GM21717 (cell line): ENCODE measurements around the gene PDGFC.

ENCODE experiments used
- ATAC-seq: cut with Tn5 transposase; IDR thresholded peaks from one replicate; pipeline ENCODE4 v1.9.1; 2021; ENCODE audit warnings: mild to moderate bottlenecking, moderate library complexity; ENCODE audit not compliant: unreplicated experiment

PDGFC gene

GRCh38 chr4:156837625-156838345 is 133.8 kb downstream of the PDGFC start:
- ATAC-seq = no peak

DNA sequence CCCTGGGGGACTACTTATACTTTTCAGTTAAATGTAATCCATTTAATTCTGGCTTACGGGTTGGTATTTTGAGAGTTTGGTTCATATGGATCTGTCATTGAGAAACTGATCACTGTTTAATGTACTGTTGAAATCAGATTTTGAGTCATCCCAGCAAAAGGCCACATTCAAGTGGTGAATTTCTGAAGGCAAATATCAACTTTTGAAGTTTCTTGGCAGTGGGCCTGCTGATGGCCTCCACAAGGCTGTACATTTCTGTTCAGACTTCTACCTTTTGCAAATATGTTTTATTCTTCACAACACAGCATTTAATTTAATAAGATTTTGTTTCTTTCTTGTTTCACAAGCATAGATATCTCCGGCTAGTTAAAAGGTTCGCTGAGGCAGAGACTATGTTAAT is 138.7 kb downstream of the PDGFC start:
- ATAC-seq = no peak

DNA sequence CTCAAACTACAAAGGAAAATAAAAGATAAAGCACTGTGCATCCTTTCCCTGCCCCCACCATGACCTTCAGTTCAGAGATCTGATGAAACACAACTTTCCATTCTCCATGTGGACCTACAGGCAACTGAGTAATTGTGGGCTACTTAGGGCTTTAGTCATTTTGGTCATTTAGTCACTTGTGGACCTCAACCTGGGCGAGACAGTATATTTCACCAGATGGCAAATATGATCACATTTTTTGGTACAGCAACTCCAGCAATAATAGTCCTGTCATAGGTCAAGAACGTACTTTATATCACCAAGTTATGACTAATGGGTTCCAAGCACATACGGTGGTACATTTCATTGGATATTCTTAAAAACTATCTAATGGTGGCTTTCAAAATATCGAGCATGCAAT is 141.2 kb downstream of the PDGFC start:
- ATAC-seq = no peak

GRCh38 chr4:156829201-156829873 is 142.3 kb downstream of the PDGFC start:
- ATAC-seq = no peak

DNA sequence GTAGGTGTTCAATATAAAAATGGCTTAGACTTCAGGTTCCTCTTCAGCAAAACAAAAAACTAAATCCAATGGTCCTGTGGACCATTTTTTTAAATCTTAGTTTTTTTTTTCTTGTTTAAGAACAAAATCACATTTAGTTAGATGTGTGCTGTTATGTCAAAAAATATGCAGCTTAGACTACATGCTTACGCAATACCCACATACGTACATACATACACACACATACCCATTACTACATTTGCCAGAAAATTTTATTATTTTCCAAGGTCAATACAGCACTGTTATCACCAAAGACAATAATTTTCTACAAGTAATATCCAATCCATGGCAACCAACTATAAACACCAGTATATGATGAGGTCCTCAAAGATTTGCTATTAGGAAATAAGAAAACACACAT is 144.1 kb downstream of the PDGFC start:
- ATAC-seq = no peak

DNA sequence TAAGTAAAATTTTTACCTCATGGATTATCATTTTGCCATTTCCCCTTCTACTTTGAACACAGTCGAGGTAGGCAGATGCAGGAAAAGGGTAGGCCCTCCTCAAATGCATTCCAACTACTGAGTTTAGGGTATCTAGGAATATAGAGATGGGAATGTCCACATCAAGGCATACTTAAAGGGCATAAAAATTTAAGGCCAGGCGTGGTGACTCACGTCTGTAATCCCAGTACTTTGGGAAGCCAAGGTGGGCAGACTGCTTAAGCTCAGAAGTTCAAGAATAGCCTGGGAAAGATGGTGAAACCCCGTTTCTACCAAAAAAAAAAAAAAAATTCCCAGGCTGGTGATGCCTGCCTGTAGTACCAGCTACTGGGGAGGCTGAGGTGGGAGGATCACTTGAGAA is 146.5 kb downstream of the PDGFC start:
- no peak for ATAC-seq

DNA sequence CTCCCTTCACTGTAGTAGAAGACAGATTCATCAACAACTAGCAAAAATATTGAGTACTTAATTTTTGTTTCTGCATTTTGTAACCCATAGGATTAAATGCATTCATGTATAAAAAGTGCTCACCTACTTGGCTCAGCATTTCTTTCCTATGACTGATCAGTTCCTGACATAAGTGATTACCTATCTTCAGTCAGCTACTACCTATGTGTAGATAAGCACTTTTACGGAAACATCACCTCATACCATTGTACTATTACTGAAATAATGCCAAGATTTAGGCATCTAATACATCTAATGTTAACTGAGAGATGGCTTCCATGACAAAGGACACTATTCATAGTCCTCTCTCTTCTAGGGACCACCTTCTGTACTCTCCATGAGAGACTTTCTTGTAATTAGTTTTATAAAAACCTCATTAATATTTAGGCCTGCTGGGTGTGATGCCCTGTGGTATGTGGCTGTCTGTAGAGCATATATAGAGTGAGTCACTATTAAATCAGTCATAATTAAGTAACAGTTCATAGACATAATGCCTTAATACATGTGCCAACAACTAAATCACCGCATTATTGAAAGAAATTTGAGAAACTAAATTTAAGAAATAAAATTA is 147.0 kb downstream of the PDGFC start:
- no peak for ATAC-seq

DNA sequence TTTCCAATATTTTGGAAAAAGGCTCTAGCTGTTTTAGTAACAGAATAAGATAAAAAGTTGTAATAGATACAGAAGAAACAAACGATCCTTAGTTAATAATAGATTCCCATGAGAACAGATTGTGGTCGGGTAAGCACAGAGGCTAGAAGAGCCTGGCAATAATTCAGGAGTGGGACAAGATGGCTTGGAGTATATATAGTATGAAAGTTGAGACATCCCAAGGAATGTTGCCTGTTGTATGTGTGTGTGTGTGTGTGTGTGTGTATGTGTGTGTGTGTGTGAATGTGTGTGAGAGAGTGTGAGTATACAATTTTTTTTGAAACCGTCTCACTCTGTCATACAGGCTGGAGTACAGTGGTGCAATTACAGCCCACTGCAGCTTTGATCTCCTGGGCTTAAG is 150.7 kb downstream of the PDGFC start:
- no peak for ATAC-seq

DNA sequence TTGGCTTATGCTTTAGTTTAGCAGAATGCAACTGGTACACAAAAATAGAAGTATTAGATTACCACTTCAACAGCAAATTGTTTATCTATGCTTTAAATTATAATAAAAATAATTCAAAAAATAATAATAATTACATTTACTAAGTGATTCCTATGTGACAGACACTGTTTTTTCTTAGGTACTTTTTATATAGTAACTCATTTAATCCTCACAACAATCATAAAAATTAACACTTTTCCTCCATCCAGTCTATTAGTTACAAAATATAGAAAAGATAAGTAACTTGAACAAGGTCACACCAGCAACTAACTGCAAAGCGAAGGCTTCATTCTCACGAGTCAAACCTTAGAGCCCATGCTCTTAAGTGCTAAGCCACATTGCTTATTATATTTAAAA is 155.2 kb downstream of the PDGFC start:
- ATAC-seq = no peak

- ATAC-seq = no peak
These were observed 155.8 kb downstream of the PDGFC start for GRCh38 chr4:156815717-156816359.

DNA sequence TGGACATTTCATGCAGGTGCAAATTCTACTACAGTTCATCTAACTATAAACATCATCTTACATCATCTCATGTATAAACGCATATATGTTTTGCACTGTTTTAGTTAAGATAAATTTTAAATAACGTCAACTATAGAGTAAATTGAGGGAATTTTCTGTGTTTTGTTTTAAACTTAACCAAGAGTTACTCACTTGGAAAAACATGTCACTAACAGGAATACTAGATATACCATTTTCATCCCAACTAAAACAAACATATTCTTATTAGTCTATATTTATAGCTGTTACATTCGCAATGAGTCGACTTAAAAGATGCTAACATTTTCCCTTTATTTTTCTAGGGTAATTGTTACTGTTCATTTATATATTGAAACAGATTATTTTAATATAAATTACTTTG is 159.6 kb downstream of the PDGFC start:
- no peak for ATAC-seq

DNA sequence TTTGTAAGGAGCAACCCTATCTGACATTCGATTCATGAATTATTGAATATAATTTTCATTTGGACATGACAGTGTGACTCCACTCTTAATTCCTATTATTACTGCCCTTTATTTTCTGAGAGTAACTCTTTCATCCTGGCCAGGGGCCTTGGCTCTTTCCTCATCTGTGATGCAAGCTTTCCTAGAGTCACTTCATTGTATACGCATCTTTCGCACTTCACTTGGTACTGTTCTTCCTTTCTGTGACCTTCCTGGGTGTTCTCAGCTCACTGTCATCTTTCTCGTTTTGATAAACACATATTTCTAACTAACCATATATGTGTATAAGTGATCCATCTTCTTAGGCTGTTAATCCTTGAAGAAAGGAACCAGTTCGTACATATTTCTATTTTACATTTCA is 160.3 kb downstream of the PDGFC start:
- ATAC-seq = no peak

DNA sequence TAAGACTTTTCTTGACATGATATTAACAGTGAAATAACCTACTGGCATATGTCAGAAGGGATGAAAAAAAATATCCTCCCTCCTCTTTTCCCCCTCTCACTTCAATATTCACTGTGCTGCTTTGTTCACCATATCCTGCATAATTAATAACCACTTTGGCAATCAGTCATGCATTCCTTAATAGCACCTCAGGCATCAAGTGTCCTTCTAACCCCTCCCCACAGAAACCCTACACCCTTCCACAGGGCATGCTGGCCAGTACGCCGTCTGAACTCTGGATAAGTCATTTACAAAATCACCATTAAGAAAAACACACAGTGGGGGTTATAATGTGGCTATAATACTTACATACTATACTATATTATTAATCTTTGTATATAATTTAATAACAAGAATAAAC is 165.9 kb downstream of the PDGFC start:
- no peak for ATAC-seq

DNA sequence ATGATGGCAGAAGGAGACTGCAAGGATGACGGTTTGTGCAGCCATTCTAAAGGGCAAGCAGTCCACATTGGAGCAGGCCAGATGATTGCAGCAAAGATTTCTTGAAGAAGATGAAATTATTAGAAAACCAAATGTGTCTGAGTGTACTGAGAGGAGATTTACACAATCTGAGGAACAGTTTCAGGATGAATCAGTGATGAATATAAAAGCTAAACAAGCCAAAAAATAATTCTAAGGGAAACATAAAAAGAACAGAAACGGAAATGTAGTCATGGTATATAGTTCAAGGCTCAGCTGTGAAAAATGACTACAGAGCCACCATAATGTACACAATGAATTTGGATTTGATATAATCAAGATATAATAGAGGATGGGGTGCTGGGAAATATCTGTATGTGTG is 168.5 kb downstream of the PDGFC start:
- no peak for ATAC-seq

GRCh38 chr4:156800463-156800862 is 171.1 kb downstream of the PDGFC start:
- peak; percentile 46 for ATAC-seq

- no peak for ATAC-seq
These were observed 172.4 kb downstream of the PDGFC start for GRCh38 chr4:156799121-156799589.

- ATAC-seq = no peak
These were observed 173.2 kb downstream of the PDGFC start for GRCh38 chr4:156798438-156798837.

GRCh38 chr4:156797206-156797605 is 174.4 kb downstream of the PDGFC start:
- no peak for ATAC-seq

GRCh38 chr4:156795727-156796126 is 175.9 kb downstream of the PDGFC start:
- no peak for ATAC-seq

DNA sequence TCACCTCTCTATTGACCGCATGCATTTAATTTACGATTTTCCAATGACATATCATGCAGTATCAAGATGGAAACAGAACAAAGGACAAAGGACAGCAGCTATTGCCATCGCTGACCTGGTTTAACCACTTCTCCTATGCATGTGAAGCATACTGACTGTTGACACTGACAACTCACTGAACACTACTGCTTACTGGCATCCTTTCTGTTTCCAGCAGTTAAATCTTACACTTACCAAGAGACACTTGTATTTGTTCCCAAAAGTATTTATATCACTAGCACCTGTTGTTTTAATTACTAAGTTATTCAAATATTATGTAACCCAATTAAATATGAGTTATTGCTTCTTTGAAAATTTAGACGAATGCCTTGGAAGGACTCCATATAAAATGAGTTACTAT is 176.7 kb downstream of the PDGFC start:
- ATAC-seq = no peak

DNA sequence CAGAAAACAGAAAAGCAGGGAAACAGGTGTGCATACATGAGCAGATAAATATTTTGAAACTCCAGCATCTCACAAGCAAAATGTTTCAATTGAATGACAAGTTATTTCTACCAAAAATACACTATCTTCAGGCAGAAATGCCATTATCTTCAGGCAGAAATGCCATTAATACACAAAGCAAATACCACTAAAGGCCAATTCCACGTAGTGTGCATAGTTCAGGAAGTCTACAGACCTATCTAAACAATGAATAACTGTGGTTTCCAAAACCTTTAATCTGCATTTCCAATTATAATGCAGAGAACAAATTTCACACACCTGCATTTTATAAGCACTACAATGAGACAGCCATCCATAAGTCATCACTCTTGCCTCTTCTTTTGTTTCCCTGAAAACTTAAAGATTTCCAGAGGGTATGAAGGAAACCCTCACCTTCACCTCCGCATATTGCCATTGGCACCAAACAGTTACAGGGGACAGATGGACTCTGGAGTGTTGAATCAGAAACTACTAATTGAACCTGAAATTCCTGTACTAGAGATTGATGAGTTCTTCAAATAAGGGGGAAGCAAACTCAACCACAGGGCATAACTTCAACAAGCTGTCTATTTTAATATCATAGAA is 179.0 kb downstream of the PDGFC start:
- ATAC-seq = no peak
